Caco-2 (cell line): ENCODE results near the gene ELF4. TPM values are rescaled to one million over a fixed set of nuclear protein-coding genes. Genes with fewer than 3 reads are reported as not detected.

ENCODE experiments used
- BruUV-seq: library from RNA; stranded (reverse); fragments of 400-500 nt; replicated peaks from 2 replicates; lab custom pipeline; 2021; lab: Mats Ljungman, UMichigan
- CTCF ChIA-PET: fragments of 300-600 bp; sonication (Branson Sonifier 250); formaldehyde crosslinking; loops from one replicate; lab custom pipeline; 2022; ENCODE audit warnings: antibody characterized with exemption; lab: Charles Lee
- POLR2A ChIA-PET: fragments of 300-600 bp; sonication (Branson Sonifier 250); formaldehyde crosslinking; loops from one replicate; lab custom pipeline; 2022; ENCODE audit warnings: antibody characterized with exemption; lab: Charles Lee
- DNase-seq, 2 experiments: peaks; one replicate each; pipeline versions ENCODE4 v3.0.0 to v3.0.0-alpha.2; 2020 to 2022
- H3K27me3 ChIP-seq: replicated peaks from 2 replicates; pipeline ENCODE4 v1.6.0; 2011; ENCODE audit warnings: low read length; ENCODE audit not compliant: control insufficient read depth, insufficient read depth
- H3K36me3 ChIP-seq: 2 replicates; pipeline ENCODE4 v1.5.1; 2011; ENCODE audit warnings: low read length; ENCODE audit not compliant: control insufficient read depth, insufficient read depth
- H3K4me1 ChIP-seq: fragments of 250-450 bp; sonication (Bioruptor Pico); 2 replicates; pipeline ENCODE4 v1.5.1; 2020; ENCODE audit warnings: mild to moderate bottlenecking
- H3K4me3 ChIP-seq: 2 replicates; pipeline ENCODE4 v1.5.1; 2011; ENCODE audit warnings: low read depth, mild to moderate bottlenecking, control low read depth, low read length
- H3K9me3 ChIP-seq: fragments of 250-450 bp; sonication (Bioruptor Pico); 2 replicates; pipeline ENCODE4 v1.5.1; 2020; ENCODE audit warnings: mild to moderate bottlenecking, moderate library complexity
- H3K27ac Mint-ChIP-seq: one replicate; pipeline ENCODE4 v1.8.0; 2022; ENCODE audit warnings: mixed read lengths; ENCODE audit not compliant: unreplicated experiment
- H3K27me3 Mint-ChIP-seq: one replicate; pipeline ENCODE4 v1.8.0; 2022; ENCODE audit warnings: mixed read lengths; ENCODE audit not compliant: insufficient read depth, unreplicated experiment
- H3K36me3 Mint-ChIP-seq: one replicate; pipeline ENCODE4 v1.8.0; 2022; ENCODE audit warnings: mild to moderate bottlenecking, mixed read lengths; ENCODE audit not compliant: insufficient read depth, unreplicated experiment
- H3K4me1 Mint-ChIP-seq: one replicate; pipeline ENCODE4 v1.8.0; 2022; ENCODE audit warnings: low read depth, mixed read lengths; ENCODE audit not compliant: unreplicated experiment
- H3K4me3 Mint-ChIP-seq: one replicate; pipeline ENCODE4 v1.8.0; 2022; ENCODE audit warnings: mild to moderate bottlenecking, moderate library complexity, mixed read lengths; ENCODE audit not compliant: unreplicated experiment
- H3K9me3 Mint-ChIP-seq: one replicate; pipeline ENCODE4 v1.8.0; 2022; ENCODE audit warnings: mixed read lengths; ENCODE audit not compliant: unreplicated experiment
- intact Hi-C: fragments of 100-400 bp; cut with micrococcal nuclease; formaldehyde crosslinking; loops from one replicate; pipeline ENCODE4 v1.10.0; 2022; ENCODE audit not compliant: unreplicated experiment
- total RNA-seq: library from RNA; stranded (reverse); gene quantifications from 2 replicates; pipeline ENCODE4 v1.2.3, GENCODE V29; 2022
- TF ChIP-seq, protein P1 (sequence below), 2 experiments: fragments of 200-600 bp in 1 of 2; IDR thresholded peaks; 1 replicate in 1 of 2; 2 replicates in 1 of 2; pipeline versions ENCODE4 v1.5.1 to v1.8.0; 2011 to 2022; ENCODE audit warnings: antibody characterized with exemption in 1 of 2, control low read depth in 1 of 2, inconsistent platforms in 1 of 2, low read depth in 1 of 2, low read length in 1 of 2, mild to moderate bottlenecking in 1 of 2, moderate library complexity in 1 of 2; ENCODE audit not compliant: insufficient read depth in 1 of 2, severe bottlenecking in 1 of 2, unreplicated experiment in 1 of 2

ELF4 gene
- total RNA-seq, 1 experiment from 2014 or later = 25.3 TPM

DNA sequence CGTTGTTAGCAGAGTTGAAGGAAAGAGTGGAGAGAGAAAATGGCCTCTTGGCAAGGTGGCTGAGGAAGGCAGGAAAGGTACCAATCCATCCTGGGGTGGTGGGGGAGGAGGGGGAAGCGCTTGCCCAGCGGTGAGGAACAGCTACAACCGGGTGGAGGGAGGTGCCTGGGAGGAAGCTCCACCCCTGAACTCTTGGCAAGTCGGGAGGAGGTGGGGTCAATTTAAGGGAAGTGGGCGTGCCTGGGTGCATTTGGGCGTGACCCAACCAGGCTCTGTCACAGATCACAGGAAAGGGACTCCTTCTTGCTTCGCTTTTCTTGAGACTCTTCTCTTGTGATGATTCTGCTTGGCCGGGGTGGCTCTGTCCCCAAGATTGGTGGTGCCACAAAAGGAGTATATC, 86.2 kb downstream of the ELF4 start:
- peak; percentile 23 to 35 for DNase-seq
- Mint-ChIP-seq H3K36me3 (peaks cover 34% of the 10 kb centered on the region), H3K4me1 (no peaks in the 10 kb centered on the region), H3K4me3 (no peak overlapping the region), H3K27me3 (no peaks in the 10 kb centered on the region), H3K9me3 (no peaks in the 10 kb centered on the region), H3K27ac (no peak overlapping the region)
- Histone ChIP-seq H3K9me3 (no peaks in the 10 kb centered on the region), H3K27me3 (no peaks in the 10 kb centered on the region), H3K4me1 (no peaks in the 10 kb centered on the region), H3K4me3 (no peak overlapping the region), H3K36me3 (no peaks in the 10 kb centered on the region; the same call in 1 of the 2 replicates)
- POLR2A ChIA-PET = no interaction called here
- intact Hi-C loops = no loop called here
- CTCF ChIA-PET = no interaction called here
- TF ChIP-seq, protein P1, sequence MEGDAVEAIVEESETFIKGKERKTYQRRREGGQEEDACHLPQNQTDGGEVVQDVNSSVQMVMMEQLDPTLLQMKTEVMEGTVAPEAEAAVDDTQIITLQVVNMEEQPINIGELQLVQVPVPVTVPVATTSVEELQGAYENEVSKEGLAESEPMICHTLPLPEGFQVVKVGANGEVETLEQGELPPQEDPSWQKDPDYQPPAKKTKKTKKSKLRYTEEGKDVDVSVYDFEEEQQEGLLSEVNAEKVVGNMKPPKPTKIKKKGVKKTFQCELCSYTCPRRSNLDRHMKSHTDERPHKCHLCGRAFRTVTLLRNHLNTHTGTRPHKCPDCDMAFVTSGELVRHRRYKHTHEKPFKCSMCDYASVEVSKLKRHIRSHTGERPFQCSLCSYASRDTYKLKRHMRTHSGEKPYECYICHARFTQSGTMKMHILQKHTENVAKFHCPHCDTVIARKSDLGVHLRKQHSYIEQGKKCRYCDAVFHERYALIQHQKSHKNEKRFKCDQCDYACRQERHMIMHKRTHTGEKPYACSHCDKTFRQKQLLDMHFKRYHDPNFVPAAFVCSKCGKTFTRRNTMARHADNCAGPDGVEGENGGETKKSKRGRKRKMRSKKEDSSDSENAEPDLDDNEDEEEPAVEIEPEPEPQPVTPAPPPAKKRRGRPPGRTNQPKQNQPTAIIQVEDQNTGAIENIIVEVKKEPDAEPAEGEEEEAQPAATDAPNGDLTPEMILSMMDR (IDR thresholded peaks at IDR 0.05; ENCODE audit: insufficient read depth in 1 of 2, low read depth in 1 of 2, low read length in 1 of 2, severe bottlenecking in 1 of 2, unreplicated experiment in 1 of 2) = no peak
- BruUV-seq = no TSS peak

DNA sequence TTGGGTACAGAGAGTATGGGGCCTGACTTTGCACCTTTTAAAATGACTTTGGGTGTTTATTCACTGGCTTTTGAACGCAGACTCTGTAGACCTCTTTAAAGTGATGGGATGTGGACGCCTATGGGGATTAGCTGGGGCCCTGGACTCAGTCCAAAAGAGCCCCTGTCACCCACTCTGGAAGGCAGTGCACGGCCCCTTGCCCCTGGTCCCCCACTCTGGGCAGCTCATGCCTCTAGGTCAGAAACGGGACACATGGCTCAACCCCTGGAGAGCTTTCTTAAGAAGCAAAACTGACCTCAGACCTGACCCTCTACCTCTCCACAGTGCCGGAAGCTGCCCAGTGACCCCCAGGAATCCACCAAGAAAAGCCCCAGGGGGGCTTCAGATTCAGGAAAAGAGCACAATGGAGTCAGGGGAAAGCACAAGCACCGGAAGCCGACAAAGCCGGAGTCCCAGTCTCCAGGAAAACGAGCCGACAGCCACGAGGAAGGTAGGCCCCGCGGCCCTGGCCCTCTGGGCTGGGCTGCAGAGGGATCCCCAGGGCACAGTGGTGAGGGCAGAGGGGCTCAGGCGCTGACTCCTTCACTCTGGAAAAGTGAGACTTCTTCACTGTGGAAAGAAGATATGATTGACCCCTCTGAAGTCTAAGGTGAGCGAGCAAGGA, 89.5 kb downstream of the ELF4 start:
- BruUV-seq = no TSS peak
- no peak for DNase-seq
- H3K4me3 Mint-ChIP-seq = no peak overlapping the region
- Histone ChIP-seq H3K9me3 (no peaks in the 10 kb centered on the region), H3K36me3 (no peaks in the 10 kb centered on the region; the same call in 1 of the 2 replicates), H3K27me3 (no peaks in the 10 kb centered on the region), H3K4me3 (no peak overlapping the region), H3K4me1 (no peaks in the 10 kb centered on the region)
- no peaks in the 10 kb centered on the region for H3K9me3 Mint-ChIP-seq
- H3K4me1 Mint-ChIP-seq = no peaks in the 10 kb centered on the region
- intact Hi-C loops = no loop called here
- H3K36me3 Mint-ChIP-seq = peaks cover 29% of the 10 kb centered on the region
- ChIA-PET POLR2A (no interaction called here), CTCF (no interaction called here)
- no peaks in the 10 kb centered on the region for H3K27me3 Mint-ChIP-seq
- TF ChIP-seq, protein P1 (IDR thresholded peaks at IDR 0.05; ENCODE audit: insufficient read depth in 1 of 2, low read depth in 1 of 2, low read length in 1 of 2, severe bottlenecking in 1 of 2, unreplicated experiment in 1 of 2) = no peak
- H3K27ac Mint-ChIP-seq = no peak overlapping the region

DNA sequence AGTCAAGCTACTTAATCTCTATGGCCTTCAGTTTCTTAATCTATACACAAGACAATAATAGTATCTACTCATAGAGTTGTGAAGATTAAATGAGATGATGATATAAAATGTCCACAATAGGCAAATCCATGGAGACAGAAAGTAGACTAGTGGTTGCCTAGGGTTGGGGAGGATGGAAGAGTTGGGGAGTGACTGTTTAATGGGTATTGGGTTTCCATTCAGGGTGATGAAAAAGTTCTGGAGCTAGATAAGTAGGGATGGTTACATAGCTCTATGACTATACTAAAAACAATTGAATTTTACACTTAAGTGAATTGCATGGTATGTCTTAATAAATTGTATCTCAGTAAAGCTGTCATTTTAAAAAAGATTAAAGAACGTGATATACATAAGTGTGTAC, 92.2 kb downstream of the ELF4 start:
- H3K4me3 ChIP-seq = no peak overlapping the region
- intact Hi-C loops = no loop called here
- no peaks in the 10 kb centered on the region for H3K4me1 ChIP-seq
- no peaks in the 10 kb centered on the region for H3K9me3 ChIP-seq
- ChIA-PET POLR2A (no interaction called here), CTCF (interaction anchor here (0.7 kb wide), 1 partner anchor 18 kb away, joined by 3 read pairs; no protein-coding TSS in a partner anchor)
- Mint-ChIP-seq H3K36me3 (peaks cover 39% of the 10 kb centered on the region), H3K4me3 (no peak overlapping the region), H3K4me1 (no peaks in the 10 kb centered on the region), H3K27ac (no peak overlapping the region), H3K27me3 (no peaks in the 10 kb centered on the region), H3K9me3 (no peaks in the 10 kb centered on the region)
- BruUV-seq = no TSS peak
- no peaks in the 10 kb centered on the region for H3K27me3 ChIP-seq
- H3K36me3 ChIP-seq = no peaks in the 10 kb centered on the region; the same call in 1 of the 2 replicates
- TF ChIP-seq, protein P1 (IDR thresholded peaks at IDR 0.05; ENCODE audit: insufficient read depth in 1 of 2, low read depth in 1 of 2, low read length in 1 of 2, severe bottlenecking in 1 of 2, unreplicated experiment in 1 of 2) = no peak
- no peak for DNase-seq
